H1 (cell line): ENCODE data around the gene SEC14L6. TPM values are rescaled to one million over a fixed set of nuclear protein-coding genes. Genes with fewer than 3 reads are reported as not detected.
"Not testable (repeated sequence)": the region's sequence is repeated elsewhere in the genome, so short reads cannot be mapped to it uniquely, and the experiment has no call there.

Experiments used
- CTCF ChIA-PET: fragments of 300-600 bp; sonication (Branson Sonifier 250); formaldehyde crosslinking; loops from one replicate; lab custom pipeline; 2021; ENCODE audit not compliant: partially characterized antibody; lab: Charles Lee
- POLR2A ChIA-PET: fragments of 300-600 bp; sonication (Branson Sonifier 250); formaldehyde crosslinking; loops from one replicate; lab custom pipeline; 2021; ENCODE audit warnings: inconsistent platforms; ENCODE audit not compliant: partially characterized antibody; lab: Charles Lee
- DNase-seq, 2 experiments: peaks; one replicate each; pipeline versions ENCODE4 v3.0.0 to v3.0.0-alpha.2; 2010 to 2022; ENCODE audit warnings: low spot score in 2 of 2, low read depth in 1 of 2, mixed read lengths in 1 of 2
- FAIRE-seq: peaks from 2 replicates; lab custom pipeline; 2011; peaks lifted over from hg19 to GRCh38; lab: Jason Lieb, UNC
- H2AFZ ChIP-seq: 2 replicates; pipeline ENCODE4 v1.8.1; 2012; ENCODE audit warnings: low read length, inconsistent platforms
- H2AK5ac ChIP-seq: 2 replicates; pipeline ENCODE4 v1.6.1; 2013; ENCODE audit warnings: low read depth, low read length
- H2BK120ac ChIP-seq: replicated peaks from 2 replicates; pipeline ENCODE3; 2013; ENCODE audit warnings: low read depth, low read length, inconsistent platforms
- H2BK12ac ChIP-seq: 2 replicates; pipeline ENCODE4 v1.6.1; 2013; ENCODE audit warnings: low read depth, low read length
- H2BK15ac ChIP-seq: 2 replicates; pipeline ENCODE4 v1.6.1; 2013; ENCODE audit warnings: low read length
- H2BK20ac ChIP-seq: 2 replicates; pipeline ENCODE4 v1.6.1; 2013; ENCODE audit warnings: low read length
- H2BK5ac ChIP-seq: 2 replicates; pipeline ENCODE4 v1.6.1; 2013; ENCODE audit warnings: low read depth, low read length
- H3K14ac ChIP-seq: 2 replicates; pipeline ENCODE4 v1.6.1; 2013; ENCODE audit warnings: inconsistent platforms; ENCODE audit not compliant: insufficient read length
- H3K18ac ChIP-seq: 2 replicates; pipeline ENCODE4 v1.6.1; 2013; ENCODE audit warnings: low read length; ENCODE audit errors: extremely low read depth
- H3K23ac ChIP-seq: 2 replicates; pipeline ENCODE4 v1.6.1; 2013; ENCODE audit warnings: inconsistent platforms; ENCODE audit not compliant: insufficient read length
- H3K23me2 ChIP-seq: 2 replicates; pipeline ENCODE4 v1.6.1; 2013; ENCODE audit warnings: low read depth, low read length
- H3K27ac ChIP-seq: 2 replicates; pipeline ENCODE4 v1.6.1; 2011; ENCODE audit warnings: low read depth, low read length, inconsistent platforms
- H3K27me3 ChIP-seq, 4 experiments: replicated peaks in 1 of 4; 1 replicate in 1 of 4; 2 replicates in 3 of 4; pipeline versions ENCODE4 v1.6.1 to v1.8.1; 2011 to 2013; ENCODE audit warnings: low read length in 3 of 4, mild to moderate bottlenecking in 3 of 4, inconsistent platforms in 2 of 4, mixed read lengths in 2 of 4, moderate library complexity in 1 of 4; ENCODE audit not compliant: control insufficient read depth in 3 of 4, insufficient read depth in 3 of 4; ENCODE audit errors: extremely low read depth in 1 of 4
- H3K36me3 ChIP-seq, 4 experiments: 2 replicates each; pipeline versions ENCODE4 v1.6.1 to v1.8.1; 2011 to 2013; ENCODE audit warnings: mild to moderate bottlenecking in 4 of 4, low read length in 3 of 4, moderate library complexity in 2 of 4, control low read depth in 1 of 4, inconsistent platforms in 1 of 4; ENCODE audit not compliant: insufficient read depth in 4 of 4, control insufficient read depth in 2 of 4
- H3K4ac ChIP-seq: replicated peaks from 2 replicates; pipeline ENCODE3; 2013; ENCODE audit warnings: low read length, low read depth, mixed read lengths, inconsistent platforms; ENCODE audit not compliant: insufficient read length
- H3K4me1 ChIP-seq, 4 experiments: replicated peaks in 1 of 4; 1 replicate in 1 of 4; 2 replicates in 3 of 4; pipeline versions ENCODE4 v1.6.1 to v1.8.1; 2011 to 2013; ENCODE audit warnings: low read length in 3 of 4, inconsistent platforms in 2 of 4, mixed read lengths in 1 of 4; ENCODE audit not compliant: insufficient read depth in 4 of 4, control insufficient read depth in 3 of 4
- H3K4me2 ChIP-seq, 2 experiments: 2 replicates each; pipeline versions ENCODE4 v1.6.1 to v1.8.1; 2011 to 2013; ENCODE audit warnings: low read depth in 2 of 2, low read length in 2 of 2, control low read depth in 1 of 2, inconsistent platforms in 1 of 2, mild to moderate bottlenecking in 1 of 2; ENCODE audit not compliant: insufficient read depth in 1 of 2
- H3K4me3 ChIP-seq, 4 experiments: fragments of 200-600, 300-600 bp in 1 of 4; sonication (generic), shearing (Covaris generic), sonication (Bioruptor Twin) in 1 of 4; 2 replicates each; pipeline versions ENCODE4 v1.5.1 to v1.8.1; 2011 to 2016; ENCODE audit warnings: low read length in 4 of 4, low read depth in 3 of 4, control low read depth in 2 of 4, inconsistent platforms in 2 of 4, mild to moderate bottlenecking in 2 of 4, mixed read lengths in 1 of 4, moderate library complexity in 1 of 4; ENCODE audit not compliant: insufficient read depth in 2 of 4; ENCODE audit errors: extremely low read depth in 1 of 4
- H3K56ac ChIP-seq: replicated peaks from 2 replicates; pipeline ENCODE3; 2013; ENCODE audit warnings: low read depth, mild to moderate bottlenecking, mixed read lengths, low read length, inconsistent platforms; ENCODE audit not compliant: insufficient read length
- H3K79me1 ChIP-seq: 2 replicates; pipeline ENCODE4 v1.6.1; 2013; ENCODE audit warnings: low read depth, low read length, control low read depth
- H3K79me2 ChIP-seq, 2 experiments: 2 replicates each; pipeline versions ENCODE4 v1.6.1 to v1.8.1; 2012 to 2013; ENCODE audit warnings: low read length in 2 of 2, mild to moderate bottlenecking in 2 of 2, inconsistent platforms in 1 of 2; ENCODE audit not compliant: insufficient read depth in 2 of 2, control insufficient read depth in 1 of 2
- H3K9ac ChIP-seq, 4 experiments: replicated peaks in 1 of 4; 1 replicate in 1 of 4; 2 replicates in 3 of 4; pipeline versions ENCODE4 v1.6.1 to v1.8.1; 2011 to 2013; ENCODE audit warnings: low read depth in 3 of 4, low read length in 3 of 4, control low read depth in 2 of 4, mild to moderate bottlenecking in 2 of 4, moderate library complexity in 2 of 4, inconsistent platforms in 1 of 4; ENCODE audit errors: extremely low read depth in 1 of 4
- H3K9me3 ChIP-seq, 2 experiments: 2 replicates each; pipeline versions ENCODE4 v1.6.1 to v1.8.1; 2012 to 2013; ENCODE audit warnings: mild to moderate bottlenecking in 2 of 2, moderate library complexity in 2 of 2, control low read depth in 1 of 2, inconsistent platforms in 1 of 2, low read depth in 1 of 2, low read length in 1 of 2, mixed read lengths in 1 of 2; ENCODE audit not compliant: insufficient read depth in 2 of 2
- H4K20me1 ChIP-seq, 2 experiments: replicated peaks in 1 of 2; 2 replicates each; pipeline versions ENCODE3 to v1.8.1; 2011 to 2013; ENCODE audit warnings: inconsistent platforms in 2 of 2, low read length in 2 of 2, mild to moderate bottlenecking in 1 of 2; ENCODE audit not compliant: insufficient read depth in 2 of 2, control insufficient read depth in 1 of 2
- H4K5ac ChIP-seq: 2 replicates; pipeline ENCODE4 v1.6.1; 2013; ENCODE audit warnings: low read length, low read depth, mixed read lengths, inconsistent platforms; ENCODE audit not compliant: insufficient read length
- H4K8ac ChIP-seq: 2 replicates; pipeline ENCODE4 v1.8.0; 2013; ENCODE audit warnings: mild to moderate bottlenecking, moderate library complexity, low read length, inconsistent platforms; ENCODE audit not compliant: insufficient read depth; ENCODE audit errors: extremely low read depth
- H4K91ac ChIP-seq: replicated peaks from 2 replicates; pipeline ENCODE3; 2013; ENCODE audit warnings: low read length, mixed read lengths, inconsistent platforms; ENCODE audit not compliant: insufficient read length
- WGBS, 2 experiments: shearing (Covaris generic) in 1 of 2; methylation state at CpG; one replicate each; pipeline versions ENCODE4 v1.1.6 to v1.1.7; 2013 to 2015; ENCODE audit warnings: low lambda C conversion rate in 2 of 2, mixed read lengths in 2 of 2, inconsistent platforms in 1 of 2, low coverage in 1 of 2, missing lambda C conversion rate in 1 of 2; ENCODE audit not compliant: insufficient replicate concordance in 2 of 2, insufficient coverage in 1 of 2, insufficient read length in 1 of 2; ENCODE audit errors: extremely low coverage in 1 of 2, missing lambda C conversion rate in 1 of 2; 5-methylcytosine and 5-hydroxymethylcytosine counted together
- polyA plus RNA-seq, 7 experiments: library from polyadenylated mRNA; depleted of rRNA in 3 of 7; stranded (reverse) in 5 of 7; unstranded in 2 of 7; fragments of >200 nt in 5 of 7; fragments of 200-250 nt in 2 of 7; gene quantifications; 1 replicate in 5 of 7; 2 replicates in 1 of 7; 4 replicates in 1 of 7; pipeline versions ENCODE4 v1.2.1 to v1.2.3, GENCODE V29; 2011 to 2013; ENCODE audit warnings: missing spikeins in 2 of 7, mixed read lengths in 2 of 7
- total RNA-seq: library from RNA; stranded (reverse); fragmentation: NEBNext Ultra II Directional; extraction: Animal tissue kit (Norgen Biotek cat#: 25700); gene quantifications from 2 replicates; pipeline ENCODE4 v1.2.1, GENCODE V29; 2021

The SEC14L6 gene
- total and polyA plus RNA-seq, 2 of the 8 experiments (the other 6 are each of a cell fraction or from before 2014, with no cell fraction given) = 0.63 to 2.1 TPM

DNA sequence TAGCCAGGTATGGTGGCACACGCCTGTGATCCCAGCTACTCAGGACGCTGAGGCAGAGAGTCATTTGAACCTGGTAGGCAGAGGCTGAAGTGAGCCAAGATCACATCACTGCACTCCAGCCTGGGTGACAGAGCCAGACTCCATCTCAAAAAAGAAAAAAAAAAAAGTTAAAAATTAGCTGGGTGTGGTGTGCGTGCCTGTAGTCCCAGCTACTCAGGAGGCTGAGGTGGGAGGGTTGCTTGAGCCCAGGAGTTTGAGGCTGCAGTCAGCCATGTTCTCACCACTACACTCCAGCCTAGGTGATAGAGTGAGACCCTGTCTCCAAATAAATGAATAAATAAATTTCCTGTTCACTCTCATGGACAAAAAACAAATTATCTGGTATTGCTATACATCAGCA is 5.0 kb downstream of the SEC14L6 start:
- not testable (repeated sequence) for H2BK120ac ChIP-seq, H2AK5ac ChIP-seq, H3K79me2 ChIP-seq, H3K14ac ChIP-seq, H2BK12ac ChIP-seq, H2BK5ac ChIP-seq, H3K4me1 ChIP-seq, H3K79me1 ChIP-seq, H3K36me3 ChIP-seq, H3K4ac ChIP-seq, H4K20me1 ChIP-seq, H4K91ac ChIP-seq, H3K9me3 ChIP-seq, H4K5ac ChIP-seq, H3K56ac ChIP-seq, H3K23ac ChIP-seq, FAIRE-seq, DNase-seq, H3K18ac ChIP-seq, H3K23me2 ChIP-seq, H3K27ac ChIP-seq, H2BK15ac ChIP-seq, H2BK20ac ChIP-seq
- Histone ChIP-seq H3K27me3 (peaks cover 5 to 13% (median 11%) of the 10 kb centered on the region in 4 experiments), H4K8ac (peak overlapping the region; percentile 62; the same call in 1 of the 2 replicates), H3K4me2 (peak overlapping the region; percentile 58 to 69), H3K9ac (peak overlapping the region in 2 of 4 experiments; percentile 23 to 45; a peak in 1 of 7 replicates), H3K4me3 (peak overlapping the region; percentile 23 to 68 (median 40); a peak in 7 of 8 replicates), H2AFZ (peak overlapping the region; percentile 66; the same call in 1 of the 2 replicates)
- ChIA-PET CTCF (interaction anchor here (0.6 to 3.1 kb wide), 9 partner anchors 10 to 317 kb away, joined by 3 to 15 read pairs (median 3); partner anchors contain the start of gene GAL3ST1), POLR2A (interaction anchor here (1.0 to 1.5 kb wide), 3 partner anchors 8 to 66 kb away, joined by 3 read pairs; partner anchors contain the start of gene TCN2)
- 72% methylated on average over 3 of the region's 3 CpGs; no CpG with 5 or more reads in 1 of the 2 experiments for WGBS, 2 experiments
